ENCODE measurements around the gene GRAMD1A.
"Not testable (repeated sequence)": the region's sequence is repeated elsewhere in the genome, so short reads cannot be mapped to it uniquely, and the experiment has no call there.

Gene GRAMD1A

DNA sequence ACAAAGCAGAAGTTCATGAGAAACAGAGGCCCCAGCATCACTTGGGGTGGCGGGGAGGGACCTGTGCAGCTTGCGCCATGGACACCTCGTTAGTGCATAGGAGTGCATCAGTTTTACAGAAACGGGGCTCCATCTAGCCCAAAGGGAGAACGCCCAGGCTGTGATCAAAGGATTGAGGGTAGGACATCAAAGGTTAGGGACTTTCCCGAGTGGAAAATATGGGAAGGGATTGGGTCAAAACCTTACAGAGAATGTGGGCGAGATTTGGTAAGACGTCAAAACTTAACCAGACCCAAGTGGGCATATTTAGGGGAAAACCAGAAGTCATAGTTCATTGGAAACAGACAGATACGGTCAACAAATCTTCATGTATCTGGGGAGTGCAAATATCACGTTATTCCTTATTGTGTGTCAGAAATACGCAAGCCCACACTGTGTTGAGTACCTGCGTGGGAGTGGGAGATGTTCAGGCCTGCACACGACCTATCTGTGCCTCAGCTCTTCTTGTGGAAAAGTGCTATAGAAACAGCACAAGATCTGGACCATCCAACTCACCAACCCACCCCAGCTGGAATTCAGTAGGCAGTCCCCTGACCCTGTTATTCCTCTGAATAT is 9.4 kb upstream of the GRAMD1A start:
- H3K4me3 ChIP-seq (ENCODE audit: low read length), result no peak overlapping the region
- TF ChIP-seq, protein P1, sequence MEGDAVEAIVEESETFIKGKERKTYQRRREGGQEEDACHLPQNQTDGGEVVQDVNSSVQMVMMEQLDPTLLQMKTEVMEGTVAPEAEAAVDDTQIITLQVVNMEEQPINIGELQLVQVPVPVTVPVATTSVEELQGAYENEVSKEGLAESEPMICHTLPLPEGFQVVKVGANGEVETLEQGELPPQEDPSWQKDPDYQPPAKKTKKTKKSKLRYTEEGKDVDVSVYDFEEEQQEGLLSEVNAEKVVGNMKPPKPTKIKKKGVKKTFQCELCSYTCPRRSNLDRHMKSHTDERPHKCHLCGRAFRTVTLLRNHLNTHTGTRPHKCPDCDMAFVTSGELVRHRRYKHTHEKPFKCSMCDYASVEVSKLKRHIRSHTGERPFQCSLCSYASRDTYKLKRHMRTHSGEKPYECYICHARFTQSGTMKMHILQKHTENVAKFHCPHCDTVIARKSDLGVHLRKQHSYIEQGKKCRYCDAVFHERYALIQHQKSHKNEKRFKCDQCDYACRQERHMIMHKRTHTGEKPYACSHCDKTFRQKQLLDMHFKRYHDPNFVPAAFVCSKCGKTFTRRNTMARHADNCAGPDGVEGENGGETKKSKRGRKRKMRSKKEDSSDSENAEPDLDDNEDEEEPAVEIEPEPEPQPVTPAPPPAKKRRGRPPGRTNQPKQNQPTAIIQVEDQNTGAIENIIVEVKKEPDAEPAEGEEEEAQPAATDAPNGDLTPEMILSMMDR (IDR thresholded peaks at IDR 0.05; ENCODE audit: insufficient read depth, low read depth, low read length, missing control alignments), result no peak
- DNase-seq (ENCODE audit: low read depth), result no peak

DNA sequence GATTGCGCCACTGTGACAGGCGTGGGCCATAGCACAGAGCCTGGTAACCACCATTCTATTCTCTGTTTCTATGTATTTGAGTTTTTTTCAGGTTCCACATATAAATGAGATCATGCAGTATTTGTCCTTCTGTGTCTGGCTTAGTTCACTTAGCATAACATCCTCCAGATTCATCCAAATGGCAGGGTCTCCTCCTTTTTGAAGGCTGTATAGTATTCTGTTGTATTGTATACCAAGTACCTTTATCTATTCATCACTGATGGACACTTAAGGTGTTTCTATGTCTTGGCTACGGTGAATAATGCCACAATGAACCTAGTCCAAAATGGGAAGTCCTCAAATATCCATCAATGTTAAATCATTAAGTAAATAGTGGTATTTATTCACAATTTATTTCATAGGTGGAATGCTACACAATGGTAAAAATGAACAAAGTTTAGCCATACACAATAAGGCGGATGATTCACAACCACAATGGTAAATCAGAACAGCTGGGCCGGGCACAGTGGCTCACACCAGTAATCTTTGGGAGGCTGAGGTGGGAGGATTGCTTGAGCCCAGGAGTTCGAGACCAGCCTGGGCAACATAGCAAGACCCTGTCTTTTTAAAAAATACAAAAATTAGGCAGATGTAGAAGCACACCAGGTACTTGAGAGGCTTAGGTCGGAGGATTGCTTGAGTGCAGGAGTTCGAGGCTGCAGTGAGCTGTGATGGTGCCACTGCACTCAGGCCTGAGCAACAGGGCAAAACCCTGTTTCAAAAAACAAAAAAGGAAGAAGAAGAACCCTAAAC is 8.4 kb upstream of the GRAMD1A start:
- no peak overlapping the region for H3K4me3 ChIP-seq (ENCODE audit: low read length)

DNA sequence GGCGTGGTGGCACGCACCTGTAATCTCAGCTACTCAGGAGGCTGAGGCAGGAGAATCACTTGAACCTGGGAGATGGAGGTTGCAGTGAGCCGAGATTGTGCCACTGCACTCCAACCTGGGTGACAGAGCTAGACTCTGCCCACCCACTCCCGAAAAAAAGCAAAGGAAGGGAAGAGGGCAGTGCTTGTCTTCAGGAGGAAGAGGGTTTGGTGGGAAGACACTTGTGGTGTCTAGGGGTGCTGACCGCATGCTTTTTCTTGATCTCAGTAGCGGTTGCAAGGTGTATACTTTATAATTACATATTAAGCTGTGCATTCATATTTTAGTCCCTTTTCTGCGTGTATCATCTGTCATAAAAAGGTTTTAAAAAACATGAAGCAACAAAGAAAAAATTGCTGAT is 7.5 kb upstream of the GRAMD1A start:
- DNase-seq (ENCODE audit: low read depth); H3K4me3 ChIP-seq (ENCODE audit: low read length): not testable (repeated sequence)

More for the DNA sequence above, 8.4 kb upstream of the GRAMD1A start:
- TF ChIP-seq, protein P1 (IDR thresholded peaks at IDR 0.05; ENCODE audit: insufficient read depth, low read depth, low read length, missing control alignments), result no peak
- no peak for DNase-seq (ENCODE audit: low read depth)

DNA sequence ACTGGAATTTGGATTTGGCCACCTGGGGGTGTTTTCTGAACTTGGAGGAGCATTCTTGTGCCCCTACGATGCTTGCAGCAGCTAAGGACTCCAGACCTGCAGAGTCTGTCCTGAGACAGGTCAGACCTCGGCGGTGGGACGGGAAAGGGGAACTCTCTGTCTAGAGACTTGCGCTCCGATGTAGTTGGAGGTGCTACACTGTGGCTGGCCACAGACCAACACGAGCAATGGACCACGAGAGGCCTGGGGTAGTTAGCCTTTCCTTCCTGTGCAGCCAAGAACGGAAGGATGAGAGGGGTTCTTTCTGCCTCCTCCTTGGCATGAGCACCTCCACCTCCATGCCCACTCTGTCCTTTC is 5.9 kb upstream of the GRAMD1A start:
- no peak overlapping the region for H3K4me3 ChIP-seq (ENCODE audit: low read length)
- DNase-seq (ENCODE audit: low read depth), result no peak
- TF ChIP-seq, protein P1 (IDR thresholded peaks at IDR 0.05; ENCODE audit: insufficient read depth, low read depth, low read length, missing control alignments), result no peak

DNA sequence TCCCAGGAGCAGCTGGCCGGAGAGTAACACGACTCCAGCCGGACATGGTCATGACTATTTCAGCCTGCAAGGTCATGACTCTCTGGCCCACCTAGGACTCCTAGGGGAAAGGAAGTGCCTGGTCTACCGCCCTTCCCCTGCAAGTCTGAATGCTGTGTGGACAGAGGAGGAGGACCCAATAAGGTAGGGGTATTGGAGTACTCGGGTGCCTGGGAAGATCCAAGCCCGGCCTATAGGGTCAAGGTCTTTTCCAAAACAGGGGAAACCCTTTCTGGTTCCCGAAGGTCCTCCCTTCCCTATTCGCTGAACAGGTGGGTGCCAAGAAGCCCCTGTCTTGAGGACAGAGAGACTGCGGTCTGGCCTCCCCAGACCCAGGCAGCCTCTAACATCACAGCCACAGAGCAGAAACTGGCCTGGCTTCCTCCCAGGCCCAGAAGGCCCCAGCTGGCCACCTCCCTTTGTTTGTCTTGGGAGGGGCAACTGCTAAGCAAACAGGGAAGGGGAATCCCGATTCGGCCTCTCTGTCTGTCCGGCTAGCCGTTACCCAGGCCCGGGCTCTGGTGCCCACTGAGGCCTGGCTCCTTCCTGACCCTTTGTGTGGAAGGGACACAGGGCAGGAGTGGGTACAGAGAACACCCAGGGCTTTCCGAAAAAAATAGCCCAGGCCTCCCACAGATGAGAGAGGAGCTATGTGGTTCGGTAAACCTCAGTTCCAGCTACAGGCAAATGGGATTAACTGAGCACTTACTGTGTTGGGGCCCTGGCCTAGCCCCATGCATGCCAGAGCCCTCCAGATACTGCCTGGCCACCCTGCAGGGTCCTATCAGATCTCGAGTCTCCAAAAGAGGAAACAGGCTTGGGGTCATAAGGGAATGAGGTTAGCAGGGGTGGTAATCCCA is 5.2 kb upstream of the GRAMD1A start:
- TF ChIP-seq, protein P1 (IDR thresholded peaks at IDR 0.05; ENCODE audit: insufficient read depth, low read depth, low read length, missing control alignments), result no peak
- no peak overlapping the region for H3K4me3 ChIP-seq (ENCODE audit: low read length)
- no peak for DNase-seq (ENCODE audit: low read depth)

DNA sequence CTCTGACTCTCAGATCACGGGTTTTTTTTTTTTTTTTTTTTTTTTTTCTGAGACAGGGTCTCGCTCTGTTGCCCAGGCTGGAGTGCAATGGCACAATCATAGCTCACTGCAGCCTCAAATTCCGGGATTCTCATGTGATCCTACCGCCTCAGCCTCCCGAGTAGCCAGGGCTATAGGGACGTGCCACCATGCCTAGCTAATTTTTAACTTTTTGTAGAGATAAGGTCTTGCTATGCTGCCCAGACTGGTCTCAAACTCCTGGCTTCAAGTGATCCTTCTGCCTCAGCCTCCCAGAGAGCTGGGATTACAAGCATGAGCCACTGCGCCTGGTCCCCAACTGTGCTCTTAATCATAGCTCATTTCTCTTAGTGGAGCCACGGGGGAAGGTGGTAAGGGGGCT is 4.6 kb upstream of the GRAMD1A start:
- DNase-seq (ENCODE audit: low read depth), result no peak
- no peak overlapping the region for H3K4me3 ChIP-seq (ENCODE audit: low read length)
- TF ChIP-seq, protein P1 (IDR thresholded peaks at IDR 0.05; ENCODE audit: insufficient read depth, low read depth, low read length, missing control alignments), result no peak

DNA sequence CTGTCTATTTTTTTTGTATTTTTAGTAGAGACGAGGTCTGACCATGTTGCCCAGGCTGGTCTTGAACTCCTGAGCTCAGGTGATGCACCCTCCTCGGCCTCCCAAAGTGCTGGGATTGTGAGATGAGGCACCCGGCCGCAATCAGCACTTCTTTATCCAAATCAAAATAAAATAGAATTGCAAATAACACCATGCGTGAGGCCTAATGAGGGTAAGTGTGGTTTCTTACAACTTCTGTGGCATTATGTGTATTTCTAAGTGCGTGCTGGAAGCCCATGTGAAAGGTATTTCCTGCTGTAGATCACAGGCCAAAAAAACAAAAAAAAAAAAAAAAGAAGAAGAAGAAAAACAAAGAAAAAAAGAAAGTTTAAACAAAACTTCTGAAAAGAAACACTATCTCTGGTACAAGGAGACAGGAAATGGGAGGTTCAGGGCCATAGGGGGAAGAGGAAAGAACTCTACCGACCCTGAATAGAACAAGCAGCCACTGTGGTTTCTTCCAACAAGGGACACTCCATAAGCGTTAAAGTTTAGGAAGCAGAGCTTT is 3.0 kb upstream of the GRAMD1A start:
- no peak overlapping the region for H3K4me3 ChIP-seq (ENCODE audit: low read length)
- DNase-seq (ENCODE audit: low read depth), result no peak
- TF ChIP-seq, protein P1 (IDR thresholded peaks at IDR 0.05; ENCODE audit: insufficient read depth, low read depth, low read length, missing control alignments), result no peak

DNA sequence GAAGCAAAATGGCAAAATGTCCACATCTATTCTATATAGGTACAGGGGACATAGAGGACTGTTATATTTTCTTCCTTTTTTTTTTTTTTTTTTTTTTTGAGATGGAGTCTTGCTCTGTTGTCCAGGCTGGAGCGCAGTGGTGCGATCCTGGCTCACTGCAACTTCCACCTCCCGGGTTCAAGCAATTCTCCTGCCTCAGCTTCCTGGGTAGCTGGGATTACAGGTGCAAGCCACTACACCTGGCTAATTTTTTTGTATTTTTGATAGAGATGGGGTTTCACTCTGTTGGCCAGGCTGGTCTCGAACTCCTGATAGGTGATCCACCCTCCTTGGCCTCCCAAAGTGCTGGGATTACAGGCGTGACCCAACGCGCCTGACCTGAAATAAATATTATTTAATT is 1.9 kb upstream of the GRAMD1A start:
- DNase-seq (ENCODE audit: low read depth); H3K4me3 ChIP-seq (ENCODE audit: low read length): not testable (repeated sequence)
